Islet of Langerhans (tissue), 1 donor: Measurements from ENCODE around the gene TTLL12.

Experiments
- FAIRE-seq: peaks from one replicate; lab custom pipeline; 2011; peaks lifted over from hg19 to GRCh38; lab: Jason Lieb, UNC

The TTLL12 gene

GRCh38 chr22:43186272-43187170 is at the start of gene TTLL12:
Gene TTLL12 (minus strand): TSS chr22:43187134. CDS start chr22:43187069, 65 bp downstream.
- FAIRE-seq, result no peak

- no peak for FAIRE-seq
Observed at GRCh38 chr22:43235445-43236409, 48.8 kb upstream of the TTLL12 start.

GRCh38 chr22:43234264-43234988 is 47.5 kb upstream of the TTLL12 start:
- FAIRE-seq, result no peak

- FAIRE-seq, result no peak
Observed at GRCh38 chr22:43233529-43233928, 46.6 kb upstream of the TTLL12 start.

- no peak for FAIRE-seq
Observed at GRCh38 chr22:43232445-43232844, 45.5 kb upstream of the TTLL12 start.

- no peak for FAIRE-seq
Observed at GRCh38 chr22:43231724-43232034, 44.7 kb upstream of the TTLL12 start.

GRCh38 chr22:43230971-43231723 is 44.2 kb upstream of the TTLL12 start:
- no peak for FAIRE-seq

GRCh38 chr22:43230571-43230970 is 43.6 kb upstream of the TTLL12 start:
- no peak for FAIRE-seq

GRCh38 chr22:43228863-43229262 is 41.9 kb upstream of the TTLL12 start:
- no peak for FAIRE-seq

- no peak for FAIRE-seq
Observed at GRCh38 chr22:43228330-43228729, 41.4 kb upstream of the TTLL12 start.

GRCh38 chr22:43227239-43227630 is 40.3 kb upstream of the TTLL12 start:
- FAIRE-seq, result no peak

- no peak for FAIRE-seq
Observed at GRCh38 chr22:43226377-43227238, 39.7 kb upstream of the TTLL12 start.

- FAIRE-seq, result peak; percentile 36
Observed at GRCh38 chr22:43225609-43226008, 38.7 kb upstream of the TTLL12 start.

- no peak for FAIRE-seq
Observed at GRCh38 chr22:43222987-43223386, 36.1 kb upstream of the TTLL12 start.

GRCh38 chr22:43222262-43222661 is 35.3 kb upstream of the TTLL12 start:
- FAIRE-seq, result no peak

- no peak for FAIRE-seq
Observed at GRCh38 chr22:43220625-43221380, 33.9 kb upstream of the TTLL12 start.

GRCh38 chr22:43218786-43219185 is 31.9 kb upstream of the TTLL12 start:
- FAIRE-seq, result no peak

- no peak for FAIRE-seq
Observed at GRCh38 chr22:43217285-43218030, 30.5 kb upstream of the TTLL12 start.

- FAIRE-seq, result no peak
Observed at GRCh38 chr22:43216738-43217137, 29.8 kb upstream of the TTLL12 start.
